ENCODE measurements around the gene ANXA8.

DNA sequence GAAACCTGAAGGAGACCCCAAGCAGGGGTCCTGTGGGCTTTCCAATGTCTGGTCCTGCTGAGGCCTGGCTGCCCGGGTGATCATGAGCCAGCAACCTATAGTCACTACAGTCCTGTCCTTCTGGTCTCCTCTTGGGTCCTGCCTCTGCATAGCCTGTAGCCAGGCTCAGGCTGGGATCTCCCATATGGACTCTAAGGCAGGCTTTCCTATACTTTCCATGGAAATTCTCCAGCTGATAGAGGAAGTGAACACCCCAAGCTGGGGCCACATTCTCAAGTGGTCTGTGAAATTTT, 26.4 kb downstream of the ANXA8 start:
- TF ChIP-seq, protein P1, sequence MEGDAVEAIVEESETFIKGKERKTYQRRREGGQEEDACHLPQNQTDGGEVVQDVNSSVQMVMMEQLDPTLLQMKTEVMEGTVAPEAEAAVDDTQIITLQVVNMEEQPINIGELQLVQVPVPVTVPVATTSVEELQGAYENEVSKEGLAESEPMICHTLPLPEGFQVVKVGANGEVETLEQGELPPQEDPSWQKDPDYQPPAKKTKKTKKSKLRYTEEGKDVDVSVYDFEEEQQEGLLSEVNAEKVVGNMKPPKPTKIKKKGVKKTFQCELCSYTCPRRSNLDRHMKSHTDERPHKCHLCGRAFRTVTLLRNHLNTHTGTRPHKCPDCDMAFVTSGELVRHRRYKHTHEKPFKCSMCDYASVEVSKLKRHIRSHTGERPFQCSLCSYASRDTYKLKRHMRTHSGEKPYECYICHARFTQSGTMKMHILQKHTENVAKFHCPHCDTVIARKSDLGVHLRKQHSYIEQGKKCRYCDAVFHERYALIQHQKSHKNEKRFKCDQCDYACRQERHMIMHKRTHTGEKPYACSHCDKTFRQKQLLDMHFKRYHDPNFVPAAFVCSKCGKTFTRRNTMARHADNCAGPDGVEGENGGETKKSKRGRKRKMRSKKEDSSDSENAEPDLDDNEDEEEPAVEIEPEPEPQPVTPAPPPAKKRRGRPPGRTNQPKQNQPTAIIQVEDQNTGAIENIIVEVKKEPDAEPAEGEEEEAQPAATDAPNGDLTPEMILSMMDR (conservative IDR thresholded peaks at IDR 0.05; ENCODE audit: low read depth, low read length) = no peak
- no peak for TF ChIP-seq EZH2 (IDR thresholded peaks at IDR 0.05; ENCODE audit: low read length, unreplicated experiment)
- no peak for TF ChIP-seq EZH2phosphoT487 (IDR thresholded peaks at IDR 0.05; ENCODE audit: borderline replicate concordance, low read length)
